Suppressor macrophage (primary cell): Measurements from ENCODE around the gene GRM4.

Source experiments
- DNase-seq, 4 experiments: peaks; one replicate each; pipeline ENCODE4 v3.0.0-alpha.2; 2020 to 2022

The GRM4 gene

GRCh38 chr6:33992191-33992590 is 153.7 kb downstream of the GRM4 start:
- no peak for DNase-seq

GRCh38 chr6:33991610-33992009 is 154.3 kb downstream of the GRM4 start:
- DNase-seq, result no peak

DNA sequence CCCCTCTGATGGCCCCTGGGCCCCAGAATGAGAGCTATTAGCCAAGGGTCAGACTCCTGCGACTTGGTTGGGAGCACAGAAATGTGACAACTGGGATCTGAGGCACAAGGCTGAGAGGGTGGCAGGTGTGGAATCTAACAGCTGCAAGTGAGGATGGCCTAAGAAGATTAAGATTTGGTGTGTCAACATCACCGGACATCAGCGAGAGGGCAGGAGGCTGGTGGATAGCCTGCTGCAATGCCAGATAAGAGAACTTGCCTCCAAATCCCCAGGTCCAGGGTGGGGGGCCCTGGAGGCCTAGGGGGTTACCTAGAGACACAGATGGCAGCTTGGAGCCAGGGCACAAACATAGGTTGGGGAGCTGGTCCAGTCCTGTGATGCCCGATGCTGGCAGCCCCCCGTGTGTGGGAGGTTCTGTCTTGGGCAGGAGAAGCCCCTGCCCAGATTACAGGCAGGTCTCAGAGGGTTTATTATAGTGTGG is 155.8 kb downstream of the GRM4 start:
- no peak for DNase-seq

DNA sequence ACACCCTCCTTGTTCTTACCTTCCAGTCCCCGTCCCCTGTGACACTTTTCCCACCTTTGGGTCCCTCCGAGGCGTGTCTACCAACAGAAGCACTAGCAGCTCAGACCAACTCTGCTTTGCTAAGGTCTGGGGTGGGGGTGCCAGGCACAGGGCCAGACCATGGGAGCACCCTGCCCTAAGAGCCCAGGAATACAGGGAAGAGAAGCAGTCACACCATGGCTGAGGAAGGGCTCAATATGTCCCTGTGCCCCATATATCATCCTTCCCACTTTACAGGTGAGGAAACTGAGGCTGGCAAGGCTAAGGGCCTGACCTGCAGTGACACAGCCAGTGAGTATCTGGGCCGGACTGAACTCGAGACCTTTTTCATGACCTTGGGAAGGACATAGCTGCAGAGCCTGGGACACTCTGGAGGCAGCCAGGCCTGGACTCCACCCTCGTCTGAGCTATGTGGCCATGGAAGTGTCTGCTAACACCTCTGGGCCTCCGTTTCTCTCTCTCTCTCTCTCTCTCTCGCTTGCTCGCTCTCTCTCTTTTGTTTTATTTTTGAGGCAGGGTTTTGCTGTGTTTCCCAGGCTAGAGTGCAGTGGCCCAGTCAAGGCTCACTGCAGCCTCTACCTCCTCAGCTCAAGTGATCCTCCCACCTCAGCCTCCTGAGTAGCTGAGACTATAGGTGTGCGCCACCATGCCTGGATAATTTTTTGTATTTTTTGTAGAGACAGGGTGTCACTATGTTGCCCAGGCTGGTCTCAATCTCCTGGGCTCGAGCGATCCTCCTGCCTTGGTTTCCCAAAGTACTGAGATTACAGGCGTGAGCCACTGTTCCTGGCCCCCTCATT is 156.7 kb downstream of the GRM4 start:
- no peak for DNase-seq

DNA sequence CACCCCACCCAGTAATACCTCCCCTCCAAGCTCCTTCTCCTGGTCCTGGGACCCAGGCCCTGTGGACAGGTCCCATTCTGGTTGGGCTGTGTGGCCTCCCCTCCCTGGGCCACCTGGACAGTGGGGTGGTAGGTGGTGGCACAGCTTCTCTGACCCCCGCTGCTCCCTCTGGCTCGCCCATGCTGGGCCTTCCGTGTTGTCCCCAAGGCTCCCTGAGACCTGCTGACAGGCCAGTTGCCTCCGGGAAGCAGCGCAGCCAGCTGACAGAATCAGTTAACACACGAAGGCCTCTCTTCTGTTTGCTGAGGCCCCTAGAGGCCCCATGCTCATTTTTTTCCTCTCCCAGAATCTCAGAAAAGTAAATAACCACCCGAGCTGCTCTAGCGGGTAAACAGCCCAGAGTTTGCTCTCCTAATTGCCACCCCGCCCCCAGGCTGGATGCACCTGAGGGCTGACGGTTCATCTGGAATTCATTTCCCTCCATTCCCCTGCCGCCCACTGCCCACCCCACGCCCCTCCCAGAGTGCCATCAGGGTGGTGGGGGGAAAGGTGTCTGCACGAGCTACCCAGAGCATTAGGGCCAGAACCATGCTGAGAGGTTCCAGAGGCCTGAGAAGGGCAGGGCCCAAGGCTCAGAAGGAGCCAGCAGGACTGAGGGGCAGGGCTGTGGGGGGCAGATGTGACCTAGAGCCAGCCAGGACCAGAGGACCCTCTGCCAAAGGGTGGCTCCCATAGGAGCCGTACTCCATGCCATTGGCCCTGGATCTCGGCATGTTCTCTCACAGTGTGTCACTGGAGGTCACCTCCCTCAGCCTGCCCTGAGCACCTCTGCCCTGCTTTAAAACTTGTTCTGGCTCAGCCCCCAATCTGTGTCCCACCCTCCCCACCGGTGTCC is 157.5 kb downstream of the GRM4 start:
- DNase-seq, result no peak

GRCh38 chr6:33987531-33988021 is 158.3 kb downstream of the GRM4 start:
- no peak for DNase-seq

DNA sequence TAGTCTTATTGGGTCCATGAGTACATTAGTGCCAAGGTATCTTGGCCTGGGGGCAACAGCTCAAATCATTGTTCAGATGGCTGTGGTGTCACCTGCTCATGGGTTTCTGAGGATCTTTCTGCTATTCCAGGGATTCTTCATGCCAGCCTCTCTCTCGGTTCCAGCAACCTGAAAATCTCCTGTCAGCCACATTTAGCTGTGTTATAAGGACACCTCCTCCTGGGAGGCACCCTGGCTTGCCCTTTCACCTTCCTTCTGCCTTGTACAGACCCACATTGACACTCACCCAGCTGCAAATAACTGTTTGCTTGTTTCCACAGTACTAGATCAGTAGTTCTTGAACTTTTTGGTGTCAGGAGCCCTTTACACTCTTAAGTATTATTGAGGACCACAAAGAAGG is 159.9 kb downstream of the GRM4 start:
- DNase-seq, result no peak

GRCh38 chr6:33985313-33985751 is 160.6 kb downstream of the GRM4 start:
- no peak for DNase-seq

DNA sequence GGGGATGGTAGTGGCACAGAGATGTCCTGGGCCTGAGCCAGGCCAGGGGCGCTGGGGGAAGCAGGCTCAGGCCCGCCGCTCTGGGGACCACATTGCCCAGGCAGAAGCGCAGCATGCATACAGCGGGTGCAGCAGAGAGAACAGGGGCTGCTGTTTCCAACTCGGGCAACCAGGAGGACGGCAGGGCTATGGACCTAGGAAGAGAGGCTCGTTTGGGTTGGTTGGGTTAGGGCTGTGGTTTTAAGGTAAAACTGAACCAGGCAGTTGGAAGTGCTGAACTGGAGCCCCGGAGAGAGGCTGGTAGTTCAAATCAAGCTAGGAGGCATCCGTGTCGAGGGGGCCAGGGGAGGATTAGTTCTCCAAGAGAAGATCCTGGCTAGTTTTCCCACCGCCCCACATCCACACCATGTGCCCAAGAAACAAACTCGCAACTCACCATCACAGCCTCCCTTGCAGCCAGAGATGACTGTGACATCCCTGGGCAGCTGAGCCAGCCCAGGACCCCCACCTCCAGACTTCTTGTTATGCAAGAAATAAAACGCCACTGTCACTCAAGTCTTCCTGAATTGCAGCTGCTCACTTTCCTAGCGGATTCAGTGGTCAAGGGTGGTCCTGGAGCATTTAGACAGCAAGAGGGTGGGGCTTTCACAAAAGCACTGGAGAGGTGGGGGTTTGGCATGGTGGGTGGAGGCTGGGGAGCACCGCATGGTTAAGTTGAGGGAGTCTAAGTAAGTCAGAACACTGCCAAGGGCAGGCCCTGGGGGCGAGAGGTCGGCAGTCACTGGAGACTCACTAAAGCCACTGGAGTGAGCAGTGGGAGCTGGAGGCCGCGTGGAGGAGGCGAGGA is 161.2 kb downstream of the GRM4 start:
- DNase-seq, result no peak

GRCh38 chr6:33983721-33984465 is 162.0 kb downstream of the GRM4 start:
- no peak for DNase-seq

- peak; percentile 28 to 57 (median 54) for DNase-seq
Observed at GRCh38 chr6:33983109-33983716, 162.7 kb downstream of the GRM4 start.

DNA sequence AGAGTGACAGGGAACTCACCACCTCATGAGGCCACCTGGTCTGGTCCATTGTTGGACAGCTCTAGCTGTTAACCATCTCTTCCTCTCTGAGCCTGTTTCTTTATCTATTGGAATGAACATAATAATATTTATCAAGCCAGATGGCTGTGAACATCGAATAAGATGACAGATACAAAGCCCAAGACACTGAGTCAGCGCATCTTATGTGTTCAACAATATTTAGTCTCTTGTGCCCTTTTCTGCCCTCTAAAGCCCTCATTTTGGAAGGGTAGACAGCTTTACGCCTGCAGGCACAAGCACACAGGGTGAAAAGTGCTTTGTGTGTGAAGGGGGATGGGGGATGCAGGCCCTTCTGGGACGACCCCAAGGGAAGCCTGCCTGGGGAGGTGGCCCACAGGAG is 164.0 kb downstream of the GRM4 start:
- DNase-seq, result no peak

GRCh38 chr6:33981421-33981820 is 164.5 kb downstream of the GRM4 start:
- DNase-seq, result no peak

GRCh38 chr6:33980176-33981175 is 165.4 kb downstream of the GRM4 start:
- DNase-seq, result no peak

GRCh38 chr6:33979750-33980149 is 166.1 kb downstream of the GRM4 start:
- DNase-seq, result no peak

GRCh38 chr6:33978412-33979150 is 167.3 kb downstream of the GRM4 start:
- DNase-seq, result no peak

- DNase-seq, result no peak
Observed at GRCh38 chr6:33977606-33978411, 168.1 kb downstream of the GRM4 start.
